ENCODE measurements around the gene TAMM41. TPM values are rescaled to one million over a fixed set of nuclear protein-coding genes. Genes with fewer than 3 reads are reported as not detected.

The TAMM41 gene
- total and polyA plus RNA-seq, 2 of the 4 experiments (the other 2 are of a cell fraction), result 4.3 to 15.9 TPM

DNA sequence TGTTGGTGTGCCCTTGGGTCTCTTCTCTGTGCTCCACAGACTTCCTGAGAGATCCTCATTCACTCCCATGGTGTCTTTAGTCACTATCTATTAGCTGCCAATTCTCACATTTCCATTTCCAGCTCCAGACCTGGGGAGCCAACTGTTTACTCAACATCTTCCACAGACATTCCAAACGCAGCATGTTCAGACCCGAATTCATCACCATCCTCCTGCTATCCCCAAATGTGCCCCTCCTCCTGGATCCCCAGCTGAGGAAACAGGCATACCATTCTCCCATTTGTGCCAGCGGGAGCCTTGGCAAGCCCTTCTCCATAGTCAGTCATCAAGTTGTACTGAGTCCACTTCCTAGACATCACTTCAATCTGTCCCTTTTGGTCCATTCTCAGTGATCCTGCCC lies 67.1 kb downstream of the TAMM41 start:
- TF ChIP-seq RAD21 (IDR thresholded peaks at IDR 0.05; ENCODE audit: low read length) (no peak), NFE2L2 (IDR thresholded peaks at IDR 0.05; ENCODE audit: low read depth, low read length) (no peak), FOS (IDR thresholded peaks at IDR 0.05; ENCODE audit: low read depth, low read length) (no peak)
- TF ChIP-seq, protein P1, sequence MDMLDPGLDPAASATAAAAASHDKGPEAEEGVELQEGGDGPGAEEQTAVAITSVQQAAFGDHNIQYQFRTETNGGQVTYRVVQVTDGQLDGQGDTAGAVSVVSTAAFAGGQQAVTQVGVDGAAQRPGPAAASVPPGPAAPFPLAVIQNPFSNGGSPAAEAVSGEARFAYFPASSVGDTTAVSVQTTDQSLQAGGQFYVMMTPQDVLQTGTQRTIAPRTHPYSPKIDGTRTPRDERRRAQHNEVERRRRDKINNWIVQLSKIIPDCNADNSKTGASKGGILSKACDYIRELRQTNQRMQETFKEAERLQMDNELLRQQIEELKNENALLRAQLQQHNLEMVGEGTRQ (IDR thresholded peaks at IDR 0.05; ENCODE audit: low read depth, low read length), result no peak
- dilution Hi-C loops (cut with HindIII; ENCODE audit: low sequenced_read_pairs, unreplicated experiment) (no loop called here), intact Hi-C loops (cut with micrococcal nuclease) (no loop called here), in situ Hi-C loops (cut with MboI; ENCODE audit: low sequenced_read_pairs) (no loop called here)
- Histone ChIP-seq H3K23ac (ENCODE audit: low read depth, low read length) (no peak overlapping the region), H3K79me1 (ENCODE audit: low read depth in 1 of 2, low read length in 2 of 2) (no peaks in the 10 kb centered on the region), H3K4me2 (ENCODE audit: low read depth, low read length) (no peak overlapping the region), H2BK120ac (ENCODE audit: low read depth, low read length) (no peak overlapping the region), H3K9me1 (ENCODE audit: insufficient read depth, low read length) (no peaks in the 10 kb centered on the region; the same call in 1 of the 2 replicates), H3K18ac (ENCODE audit: low read depth, low read length) (no peak overlapping the region), H2BK15ac (ENCODE audit: low read depth, low read length) (no peak overlapping the region), H3K27ac (ENCODE audit: insufficient read depth, low read length) (no peak overlapping the region), H3K36me3 (ENCODE audit: control insufficient read depth, insufficient read depth, low read length) (no peaks in the 10 kb centered on the region), H3K4me3 (ENCODE audit: insufficient read depth, low read depth, low read length) (no peak overlapping the region), H4K5ac (ENCODE audit: low read depth, low read length) (no peak overlapping the region), H3K27me3 (ENCODE audit: control insufficient read depth, insufficient read depth, low read length) (no peaks in the 10 kb centered on the region), H3K56ac (ENCODE audit: extremely low read depth, insufficient read depth, low read length) (no peak overlapping the region), H2BK20ac (ENCODE audit: low read depth, low read length) (no peak overlapping the region), H4K8ac (ENCODE audit: low read depth in 2 of 2, low read length in 2 of 2) (no peak overlapping the region), H3K9ac (ENCODE audit: low read depth, low read length) (no peak overlapping the region), H4K20me1 (ENCODE audit: insufficient read depth, low read length) (no peaks in the 10 kb centered on the region), H3K14ac (replicated peaks; ENCODE audit: low read depth, low read length) (no peak overlapping the region), H2BK5ac (ENCODE audit: low read depth, low read length, poor library complexity, severe bottlenecking) (no peak overlapping the region), H4K91ac (ENCODE audit: insufficient read depth, low read depth, low read length) (no peak overlapping the region), H3K9me3 (ENCODE audit: control insufficient read depth, insufficient read depth, low read length) (no peaks in the 10 kb centered on the region), H3K4ac (ENCODE audit: low read depth, low read length) (no peak overlapping the region), H3K4me1 (ENCODE audit: control insufficient read depth, insufficient read depth, low read length) (no peaks in the 10 kb centered on the region), H2AK5ac (ENCODE audit: low read depth, low read length) (no peak overlapping the region), H2AFZ (replicated peaks; ENCODE audit: low read length, poor library complexity) (no peak overlapping the region), H2AK9ac (replicated peaks; ENCODE audit: low read depth, low read length, poor library complexity) (peak overlapping the region; percentile 23)
- no TSS peak for BruUV-seq (replicated peaks)
- DNase-seq (no peak), ATAC-seq (ENCODE audit: low read depth) (no peak)
- ChIA-PET POLR2A (ENCODE audit: unreplicated experiment) (no interaction called here), CTCF (no interaction called here)
- 76% methylated on average over 3 of the region's 3 CpGs; no CpG with 5 or more reads in 1 of the 2 experiments for WGBS, 2 experiments (ENCODE audit: extremely low coverage in 2 of 2, insufficient read length in 1 of 2)
